ENCODE measurements around the gene SGPP1.

GRCh38 chr14:63671987-63672386 is 55.9 kb downstream of the SGPP1 start:
- TF ChIP-seq REST (IDR thresholded peaks at IDR 0.05; ENCODE audit: insufficient replicate concordance, low read depth) (no peak), CTCF (IDR thresholded peaks at IDR 0.05; ENCODE audit: insufficient read depth, low read length) (no peak), POLR2AphosphoS5 (IDR thresholded peaks at IDR 0.05; ENCODE audit: low read depth) (no peak), GABPA (IDR thresholded peaks at IDR 0.05; ENCODE audit: low read depth) (no peak)

Measured in HL-60 (cell line).